Trophoblast cell (in vitro differentiated cells and primary cell): ENCODE results near the gene EVX1.

Source experiments
- DNase-seq, 2 donors: peaks; one replicate each; pipeline ENCODE4 v3.0.0-alpha.2; 2016
- H2AFZ ChIP-seq: 2 replicates; pipeline ENCODE4 v1.6.1; 2013; ENCODE audit warnings: low read length, moderate library complexity, mild to moderate bottlenecking; ENCODE audit not compliant: insufficient read depth, poor library complexity
- H2AK5ac ChIP-seq: 2 replicates; pipeline ENCODE4 v1.6.1; 2013; ENCODE audit warnings: mild to moderate bottlenecking, low read length
- H2BK120ac ChIP-seq: 2 replicates; pipeline ENCODE4 v1.6.1; 2013; ENCODE audit warnings: low read length, mild to moderate bottlenecking, moderate library complexity; ENCODE audit not compliant: insufficient read depth, poor library complexity
- H2BK12ac ChIP-seq: 2 replicates; pipeline ENCODE4 v1.6.1; 2013; ENCODE audit warnings: mild to moderate bottlenecking, low read length, moderate library complexity
- H2BK5ac ChIP-seq: 2 replicates; pipeline ENCODE4 v1.6.1; 2013; ENCODE audit warnings: low read length, low read depth, moderate library complexity, mild to moderate bottlenecking; ENCODE audit not compliant: poor library complexity
- H3K14ac ChIP-seq: 2 replicates; pipeline ENCODE4 v1.6.1; 2013; ENCODE audit warnings: mild to moderate bottlenecking, low read length
- H3K18ac ChIP-seq: 2 replicates; pipeline ENCODE4 v1.6.1; 2013; ENCODE audit warnings: mild to moderate bottlenecking, low read length
- H3K23ac ChIP-seq: 2 replicates; pipeline ENCODE4 v1.6.1; 2013; ENCODE audit warnings: low read length
- H3K27ac ChIP-seq: 2 replicates; pipeline ENCODE4 v1.5.1; 2013; ENCODE audit warnings: low read depth, mild to moderate bottlenecking, inconsistent platforms, low read length, moderate library complexity
- H3K27me3 ChIP-seq: 2 replicates; pipeline ENCODE4 v1.6.1; 2013; ENCODE audit warnings: inconsistent platforms, mild to moderate bottlenecking, low read length, moderate library complexity; ENCODE audit not compliant: insufficient read depth
- H3K36me3 ChIP-seq, 2 experiments: 1 replicate in 1 of 2; 2 replicates in 1 of 2; pipeline ENCODE4 v1.6.1; 2013; ENCODE audit warnings: low read length in 2 of 2, mild to moderate bottlenecking in 2 of 2, moderate library complexity in 1 of 2; ENCODE audit not compliant: insufficient read depth in 2 of 2, control insufficient read depth in 1 of 2
- H3K4ac ChIP-seq: 2 replicates; pipeline ENCODE4 v1.6.1; 2013; ENCODE audit warnings: low read depth, mild to moderate bottlenecking, low read length, moderate library complexity
- H3K4me1 ChIP-seq, 2 experiments: 1 replicate in 1 of 2; 2 replicates in 1 of 2; pipeline ENCODE4 v1.6.1; 2013; ENCODE audit warnings: low read length in 2 of 2, mild to moderate bottlenecking in 2 of 2, moderate library complexity in 1 of 2; ENCODE audit not compliant: insufficient read depth in 2 of 2, control insufficient read depth in 1 of 2
- H3K4me2 ChIP-seq: 2 replicates; pipeline ENCODE4 v1.6.1; 2013; ENCODE audit warnings: inconsistent platforms, mild to moderate bottlenecking, low read length, moderate library complexity
- H3K4me3 ChIP-seq: 2 replicates; pipeline ENCODE4 v1.5.1; 2013; ENCODE audit warnings: mild to moderate bottlenecking, low read depth, low read length, inconsistent platforms
- H3K79me1 ChIP-seq: one replicate; pipeline ENCODE4 v1.6.1; 2013; ENCODE audit warnings: low read length
- H3K79me2 ChIP-seq: 2 replicates; pipeline ENCODE4 v1.6.1; 2013; ENCODE audit warnings: low read length, mild to moderate bottlenecking; ENCODE audit not compliant: control insufficient read depth, insufficient read depth, poor library complexity
- H3K9ac ChIP-seq: 2 replicates; pipeline ENCODE4 v1.6.1; 2013; ENCODE audit warnings: mild to moderate bottlenecking, low read length
- H3K9me3 ChIP-seq: 2 replicates; pipeline ENCODE4 v1.6.1; 2013; ENCODE audit warnings: low read depth, mild to moderate bottlenecking, control low read depth, inconsistent platforms, low read length; ENCODE audit not compliant: insufficient read depth
- H4K12ac ChIP-seq: 2 replicates; pipeline ENCODE4 v1.6.1; 2013; ENCODE audit warnings: low read depth, mild to moderate bottlenecking, low read length, moderate library complexity
- H4K8ac ChIP-seq: 2 replicates; pipeline ENCODE4 v1.6.1; 2013; ENCODE audit warnings: low read depth, mild to moderate bottlenecking, low read length, moderate library complexity
- H4K91ac ChIP-seq: one replicate; pipeline ENCODE4 v1.6.1; 2013; ENCODE audit warnings: low read depth, mild to moderate bottlenecking, low read length, moderate library complexity
- WGBS: extraction: QIAGEN DNeasy Blood & Tissue Kit; methylation state at CpG from one replicate; pipeline ENCODE4 v1.1.7; 2013; ENCODE audit warnings: missing lambda C conversion rate; ENCODE audit not compliant: insufficient read length, insufficient coverage; ENCODE audit errors: extremely low coverage; 5-methylcytosine and 5-hydroxymethylcytosine counted together

Gene EVX1

DNA sequence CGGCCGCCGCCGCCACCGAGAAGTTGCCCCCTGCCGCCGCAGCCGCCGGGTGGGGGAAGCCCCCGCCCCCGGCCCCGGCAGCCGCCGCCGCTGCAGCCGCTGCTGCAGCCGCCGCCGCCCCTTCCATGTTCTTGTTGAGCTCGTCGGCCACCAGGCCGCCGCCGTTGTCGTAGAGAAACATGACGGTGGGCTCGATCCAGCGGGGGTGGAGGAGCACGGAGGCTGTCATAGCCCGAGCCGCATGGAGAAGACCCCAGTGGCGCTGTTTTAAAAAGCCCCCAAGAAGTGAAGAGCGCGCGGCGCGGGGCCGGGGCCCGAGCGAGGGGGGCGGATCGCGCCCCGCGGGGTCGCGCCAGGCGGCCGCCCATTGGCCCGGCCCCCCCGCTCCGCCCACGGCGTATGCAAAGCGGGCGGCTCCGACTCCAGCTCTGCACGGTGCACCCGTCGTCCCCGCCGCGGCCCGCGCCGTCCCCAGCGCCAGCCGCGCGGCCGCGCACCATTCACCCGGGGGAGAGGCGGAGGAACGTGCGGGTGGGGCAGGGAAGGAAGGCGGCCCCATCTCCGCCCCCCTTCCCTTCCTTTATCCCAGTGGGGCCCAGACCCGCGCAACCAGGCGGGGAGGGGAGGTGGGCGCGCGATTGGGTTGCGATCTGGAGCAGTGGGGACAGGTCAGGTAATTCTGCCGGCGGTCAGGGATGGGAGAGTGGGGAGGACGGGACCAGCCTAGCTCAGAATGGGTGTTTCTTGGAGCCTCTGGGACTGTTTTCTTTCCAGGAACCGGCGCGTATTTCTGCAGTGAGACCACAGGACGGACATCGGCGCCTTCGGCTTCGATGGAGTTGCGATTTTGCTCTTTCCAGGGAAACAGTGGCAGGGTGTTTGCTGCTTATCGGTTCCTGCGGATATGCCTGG lies 42.5 kb upstream of the EVX1 start, which contains the start of gene HOXA13:
Gene HOXA13, minus strand, starts transcription at position 243 of the 912 bp plus-strand sequence. Its CDS starts 14 bp downstream, at position 229.
- Histone ChIP-seq H4K8ac (no peak within 1 kb of the TSS), H2AFZ (peak within 1 kb of the TSS; percentile 79), H3K4me1 (peaks cover 14 to 15% of the 10 kb centered on the region in 2 experiments), H3K4me2 (peak within 1 kb of the TSS; percentile 71), H2AK5ac (no peak within 1 kb of the TSS), H3K79me2 (no peaks in the 10 kb centered on the region), H3K36me3 (no peaks in the 10 kb centered on the region), H2BK5ac (no peak within 1 kb of the TSS), H2BK12ac (no peak within 1 kb of the TSS), H2BK120ac (no peak within 1 kb of the TSS), H3K18ac (no peak within 1 kb of the TSS), H3K9ac (no peak within 1 kb of the TSS), H3K27ac (no peak within 1 kb of the TSS), H3K9me3 (peaks cover 12% of the 10 kb centered on the region), H4K91ac (no peak within 1 kb of the TSS), H4K12ac (no peak within 1 kb of the TSS), H3K27me3 (peaks cover 72% of the 10 kb centered on the region), H3K4me3 (peak within 1 kb of the TSS; percentile 55), H3K23ac (no peak within 1 kb of the TSS), H3K79me1 (no peaks in the 10 kb centered on the region), H3K4ac (no peak within 1 kb of the TSS), H3K14ac (no peak within 1 kb of the TSS)
- peak in 1 of 2 donors; percentile 40 for DNase-seq
- no CpG with 5 or more reads among the region's 99 CpGs for WGBS

DNA sequence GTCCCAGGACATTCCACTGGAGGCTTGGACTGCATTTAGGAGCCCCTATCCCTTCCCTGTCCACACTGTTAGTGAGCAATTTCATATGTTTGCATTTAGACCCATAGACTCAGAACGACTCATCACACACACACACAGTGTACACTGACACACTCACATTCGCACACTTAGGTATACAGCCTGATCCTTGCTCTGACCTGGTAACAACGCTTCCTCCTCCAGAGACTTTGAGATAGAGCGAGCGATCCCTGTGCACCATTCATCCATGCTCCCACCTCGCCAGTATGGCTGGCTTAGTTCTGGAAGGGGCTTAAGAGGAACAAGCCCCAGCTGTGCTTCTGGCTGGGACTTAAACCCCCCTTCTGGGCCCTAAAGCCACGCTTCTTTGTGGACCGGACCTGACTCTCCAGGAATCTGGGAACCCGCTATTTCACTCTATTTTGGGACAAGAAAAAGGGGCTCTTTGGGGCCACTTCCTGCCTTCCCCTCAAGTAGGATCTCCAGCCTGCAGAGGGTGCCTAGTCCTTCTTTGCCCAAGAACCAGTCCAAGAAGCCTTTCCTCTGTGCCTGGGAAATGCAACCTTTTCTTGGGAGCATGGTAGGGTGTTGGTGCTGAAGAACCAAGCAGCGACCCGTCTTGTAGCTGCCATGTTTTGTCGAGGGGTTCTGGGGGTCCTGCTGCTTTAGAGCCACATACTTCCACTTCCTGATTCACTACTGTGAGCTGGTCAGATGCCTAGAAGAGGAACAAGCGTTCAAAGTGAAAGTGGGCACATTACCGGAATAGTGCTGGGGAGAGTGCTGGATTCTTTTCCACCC lies 41.6 kb upstream of the EVX1 start:
- H2BK120ac ChIP-seq: no peak overlapping the region
- no peak overlapping the region for H3K14ac ChIP-seq
- H3K4me3 ChIP-seq: peak overlapping the region; percentile 49
- no peaks in the 10 kb centered on the region for H3K79me1 ChIP-seq
- H2AK5ac ChIP-seq: no peak overlapping the region
- H3K4me1 ChIP-seq: peaks cover 16 to 20% of the 10 kb centered on the region in 2 experiments
- H4K91ac ChIP-seq: no peak overlapping the region
- no peak overlapping the region for H4K12ac ChIP-seq
- peaks cover 15% of the 10 kb centered on the region for H3K9me3 ChIP-seq
- no peak overlapping the region for H2AFZ ChIP-seq
- DNase-seq: no peak
- H2BK12ac ChIP-seq: no peak overlapping the region
- no peak overlapping the region for H3K23ac ChIP-seq
- H3K36me3 ChIP-seq: no peaks in the 10 kb centered on the region
- H3K27ac ChIP-seq: no peak overlapping the region
- H3K4me2 ChIP-seq: peak overlapping the region; percentile 71
- whole genome bisulfite sequencing: no CpG with 5 or more reads among the region's 14 CpGs
- peaks cover 80% of the 10 kb centered on the region for H3K27me3 ChIP-seq
- H3K18ac ChIP-seq: no peak overlapping the region
- no peak overlapping the region for H3K4ac ChIP-seq
- no peaks in the 10 kb centered on the region for H3K79me2 ChIP-seq
- no peak overlapping the region for H3K9ac ChIP-seq
- no peak overlapping the region for H4K8ac ChIP-seq
- no peak overlapping the region for H2BK5ac ChIP-seq

DNA sequence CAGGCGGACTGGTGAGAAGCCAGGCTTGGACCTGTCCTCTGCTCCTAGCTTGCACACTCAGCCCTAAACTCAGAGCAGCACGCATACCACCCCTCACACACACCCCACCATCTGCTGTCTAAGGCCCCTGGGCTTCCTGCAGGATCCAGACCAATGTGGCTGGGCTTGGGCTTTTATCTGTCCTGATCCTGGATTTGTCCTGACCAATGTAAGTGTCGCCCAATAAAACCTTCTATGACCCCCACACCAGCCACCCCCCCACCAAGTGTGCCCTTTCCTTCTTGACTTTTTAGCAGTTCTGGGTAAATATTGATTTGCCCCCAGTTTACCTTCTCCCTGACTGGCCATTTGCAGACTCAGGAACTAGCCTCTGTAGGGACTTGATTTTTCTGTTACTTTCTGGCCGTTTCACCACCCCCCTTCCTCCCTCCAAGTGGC lies 41.0 kb upstream of the EVX1 start:
- no peak overlapping the region for H3K14ac ChIP-seq
- H4K12ac ChIP-seq: no peak overlapping the region
- H2BK12ac ChIP-seq: no peak overlapping the region
- H3K4me2 ChIP-seq: no peak overlapping the region
- no peak overlapping the region for H3K23ac ChIP-seq
- no CpG with 5 or more reads among the region's 4 CpGs for WGBS
- peaks cover 16 to 20% of the 10 kb centered on the region in 2 experiments for H3K4me1 ChIP-seq
- no peak overlapping the region for H2BK120ac ChIP-seq
- H3K18ac ChIP-seq: no peak overlapping the region
- no peak overlapping the region for H4K91ac ChIP-seq
- H3K27ac ChIP-seq: no peak overlapping the region
- H3K27me3 ChIP-seq: peaks cover 84% of the 10 kb centered on the region
- H3K9ac ChIP-seq: no peak overlapping the region
- no peak overlapping the region for H4K8ac ChIP-seq
- no peak overlapping the region for H3K4ac ChIP-seq
- H2AFZ ChIP-seq: no peak overlapping the region
- H3K4me3 ChIP-seq: no peak overlapping the region
- H2BK5ac ChIP-seq: no peak overlapping the region
- no peak overlapping the region for H2AK5ac ChIP-seq
- no peak for DNase-seq
- no peaks in the 10 kb centered on the region for H3K79me2 ChIP-seq
- H3K9me3 ChIP-seq: peaks cover 15% of the 10 kb centered on the region
- H3K36me3 ChIP-seq: no peaks in the 10 kb centered on the region
- no peaks in the 10 kb centered on the region for H3K79me1 ChIP-seq

DNA sequence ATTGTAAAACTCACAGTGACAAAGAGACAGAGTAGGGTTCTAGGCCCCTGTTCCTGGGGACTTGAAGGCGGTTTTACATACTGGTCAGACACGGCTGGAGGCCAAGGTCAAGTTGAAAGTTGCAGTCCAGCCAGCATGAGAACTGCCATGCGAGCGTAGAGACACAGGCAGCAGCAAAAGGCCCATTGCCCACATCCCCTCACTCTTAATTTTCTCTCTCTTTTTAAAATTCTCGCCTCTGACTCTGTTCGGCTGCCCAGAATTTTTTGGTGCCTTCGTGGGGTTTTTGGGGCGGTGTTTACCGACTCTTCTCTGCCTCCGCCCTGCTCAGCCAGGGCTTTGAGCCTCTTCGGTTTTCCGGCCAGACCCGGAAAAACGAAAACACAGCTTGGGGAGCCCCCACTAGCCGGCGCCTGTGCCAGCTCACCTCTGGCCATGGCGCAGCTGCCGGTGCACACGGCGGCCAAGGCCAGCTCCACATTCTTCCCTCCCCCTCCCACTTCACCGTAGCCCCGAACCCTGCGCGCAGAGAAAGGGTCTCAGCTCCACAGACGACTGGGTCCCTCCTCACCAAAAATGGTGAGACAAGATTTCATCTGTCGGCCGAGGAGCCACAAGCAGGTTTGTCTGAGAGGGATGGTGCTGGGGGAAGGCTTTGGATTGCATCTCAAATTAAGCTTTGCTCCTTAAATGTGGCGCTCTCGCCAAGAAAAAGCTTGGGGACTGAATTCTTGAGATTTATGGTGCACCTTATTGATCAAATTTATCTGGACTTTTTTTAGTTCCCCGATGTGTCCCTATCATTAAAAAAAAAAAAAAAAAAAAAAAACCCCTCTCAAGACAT lies 40.4 kb upstream of the EVX1 start:
- Histone ChIP-seq H3K9me3 (peaks cover 15% of the 10 kb centered on the region), H4K12ac (no peak overlapping the region), H3K4me2 (no peak overlapping the region), H3K27ac (no peak overlapping the region), H3K36me3 (no peaks in the 10 kb centered on the region), H2AK5ac (no peak overlapping the region), H2BK5ac (no peak overlapping the region), H3K18ac (no peak overlapping the region), H2AFZ (no peak overlapping the region), H3K4ac (no peak overlapping the region), H2BK120ac (no peak overlapping the region), H3K9ac (no peak overlapping the region), H3K4me1 (peaks cover 16 to 20% of the 10 kb centered on the region in 2 experiments), H3K79me1 (no peaks in the 10 kb centered on the region), H4K91ac (no peak overlapping the region), H3K23ac (no peak overlapping the region), H3K14ac (no peak overlapping the region), H2BK12ac (no peak overlapping the region), H3K79me2 (no peaks in the 10 kb centered on the region), H3K4me3 (no peak overlapping the region), H3K27me3 (peaks cover 87% of the 10 kb centered on the region), H4K8ac (no peak overlapping the region)
- no CpG with 5 or more reads among the region's 30 CpGs for WGBS
- no peak for DNase-seq
